ENCODE data around the gene IFNL1.

DNA sequence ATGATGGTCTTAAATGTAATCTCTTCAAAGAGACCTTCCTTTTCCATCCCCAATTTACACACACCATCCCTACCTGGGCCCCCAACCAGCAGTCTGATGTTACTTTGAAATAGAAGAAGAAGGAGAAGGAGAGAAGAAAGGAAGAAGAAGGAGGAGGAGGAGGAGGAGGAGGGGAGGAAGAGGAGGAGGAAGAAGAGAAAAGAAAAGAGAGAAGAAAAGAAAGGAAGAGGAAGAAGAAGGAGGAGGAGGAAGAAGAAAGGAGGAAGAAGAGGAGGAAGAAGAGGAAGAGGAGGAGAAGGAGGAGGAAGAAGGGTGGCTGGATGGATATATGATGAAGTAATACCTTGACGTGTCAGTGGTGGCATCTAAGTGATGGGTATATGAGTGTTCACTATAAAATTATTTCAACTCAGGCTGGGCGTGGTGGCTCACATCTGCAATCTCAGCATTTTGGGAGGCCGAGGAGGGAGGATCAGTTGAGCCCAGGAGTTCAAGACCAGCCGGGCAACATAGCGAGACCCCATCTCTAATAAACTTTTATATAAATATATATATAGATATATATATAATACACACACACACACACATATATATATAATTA, 28.1 kb downstream of the IFNL1 start:
- TF ChIP-seq, protein P1, sequence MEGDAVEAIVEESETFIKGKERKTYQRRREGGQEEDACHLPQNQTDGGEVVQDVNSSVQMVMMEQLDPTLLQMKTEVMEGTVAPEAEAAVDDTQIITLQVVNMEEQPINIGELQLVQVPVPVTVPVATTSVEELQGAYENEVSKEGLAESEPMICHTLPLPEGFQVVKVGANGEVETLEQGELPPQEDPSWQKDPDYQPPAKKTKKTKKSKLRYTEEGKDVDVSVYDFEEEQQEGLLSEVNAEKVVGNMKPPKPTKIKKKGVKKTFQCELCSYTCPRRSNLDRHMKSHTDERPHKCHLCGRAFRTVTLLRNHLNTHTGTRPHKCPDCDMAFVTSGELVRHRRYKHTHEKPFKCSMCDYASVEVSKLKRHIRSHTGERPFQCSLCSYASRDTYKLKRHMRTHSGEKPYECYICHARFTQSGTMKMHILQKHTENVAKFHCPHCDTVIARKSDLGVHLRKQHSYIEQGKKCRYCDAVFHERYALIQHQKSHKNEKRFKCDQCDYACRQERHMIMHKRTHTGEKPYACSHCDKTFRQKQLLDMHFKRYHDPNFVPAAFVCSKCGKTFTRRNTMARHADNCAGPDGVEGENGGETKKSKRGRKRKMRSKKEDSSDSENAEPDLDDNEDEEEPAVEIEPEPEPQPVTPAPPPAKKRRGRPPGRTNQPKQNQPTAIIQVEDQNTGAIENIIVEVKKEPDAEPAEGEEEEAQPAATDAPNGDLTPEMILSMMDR (IDR thresholded peaks at IDR 0.05), result no peak
- TF ChIP-seq POLR2A (IDR thresholded peaks at IDR 0.05), result no peak

Data from uterus (tissue), 2 donors.